Pancreas (tissue), 10 donors: ENCODE measurements around the gene SLC24A3. TPM values are rescaled to one million over a fixed set of nuclear protein-coding genes. Genes with fewer than 3 reads are reported as not detected.
A peak's percentile ranks its signal among the peaks of the same experiment; 100 is the strongest.

Experiments used
- ATAC-seq, 4 donors: fragments of 200-7000 bp; cut with Tn5 transposase; one replicate each; pipeline versions ENCODE4 v1.8.0 to v1.9.1; 2020; ENCODE audit warnings: mild to moderate bottlenecking in 4 of 4, moderate library complexity in 4 of 4
- DNase-seq, 6 donors: peaks; one replicate each; pipeline ENCODE4 v3.0.0-alpha.2; 2020
- FAIRE-seq: peaks from 2 replicates; lab custom pipeline; 2012; peaks lifted over from hg19 to GRCh38; lab: Jason Lieb, UNC
- H3K27ac ChIP-seq, 4 donors: fragments of 200-600 bp; sonication (generic); 1 replicate in 3 of 4; 2 replicates in 1 of 4; pipeline versions ENCODE4 v1.5.0 to v1.8.0; 2020
- H3K27me3 ChIP-seq, 4 donors: fragments of 200-600 bp; one replicate each; pipeline ENCODE4 v1.8.0; 2021
- H3K36me3 ChIP-seq, 3 donors: fragments of 200-600 bp; sonication (generic) in 1 of 3; one replicate each; pipeline versions ENCODE4 v1.5.0 to v1.8.0; 2020 to 2021
- H3K4me1 ChIP-seq, 3 donors: fragments of 200-600 bp; one replicate each; pipeline ENCODE4 v1.8.0; 2021
- H3K4me3 ChIP-seq, 4 donors: fragments of 200-600 bp; sonication (generic) in 2 of 4; one replicate each; pipeline versions ENCODE4 v1.5.0 to v1.8.0; 2020 to 2021
- H3K9me3 ChIP-seq, 4 donors: fragments of 200-600 bp; one replicate each; pipeline ENCODE4 v1.8.0; 2021
- WGBS, 2 donors: extraction: QIAGEN DNeasy Blood & Tissue Kit; methylation state at CpG; one replicate each; pipeline ENCODE4 v1.1.7; 2013; 5-methylcytosine and 5-hydroxymethylcytosine counted together
- intact Hi-C, 3 donors: fragments of 100-400 bp; cut with DNase I; formaldehyde crosslinking; loops; one replicate each; pipeline versions ENCODE4 v1.11.1 to v1.14.2; 2022
- polyA plus RNA-seq, 2 donors: library from polyadenylated mRNA; stranded (reverse); fragments of 200-250 nt; gene quantifications; one replicate each; pipeline ENCODE4 v1.2.3, GENCODE V29; 2013
- total RNA-seq, 6 donors: library from RNA; stranded (reverse); fragmentation: NEBNext Ultra II Directional in 4 of 6; extraction: Animal tissue kit (Norgen Biotek cat#: 25700) in 4 of 6; gene quantifications; one replicate each; pipeline versions ENCODE4 v1.2.1 to v1.2.4, GENCODE V29; 2021 to 2023
- TF ChIP-seq, protein P1 (sequence below), 4 donors: fragments of 200-600 bp; sonication (generic) in 3 of 4; IDR thresholded peaks; one replicate each; pipeline versions ENCODE4 v1.5.0 to v1.8.0; 2021; ENCODE audit warnings: antibody characterized with exemption in 4 of 4
- donor health status: healthy with polysubstance abuse.
- donor health status: DM: no; HTN: no; CAD: no; lungs with moderate emphysema.
- donor health status: DM: no; HTN: no; CAD: no.
- donor health status: control.
- donor health status: control.
- donor health status: Bipolar disorder and iron deficiency.
- donor health status: DM: yes; HTN: yes; CAD: no.
- donor health status: DM: no; HTN: no; CAD: no.
- donor health status: DM: no; HTN: no; CAD: no.
- donor health status: DM: yes; HTN: yes; CAD: no.

The SLC24A3 gene
- total and polyA plus RNA-seq, 8 donors: 0.28 to 0.87 (median 0.49) TPM

- intact Hi-C loops: no loop called here
- peak in 2 of 4 donors; percentile 57 to 59 for ATAC-seq
- no peaks in the 10 kb centered on the region for H3K36me3 ChIP-seq
- H3K4me3 ChIP-seq: no peak overlapping the region
- H3K9me3 ChIP-seq: no peaks in the 10 kb centered on the region
- WGBS, 2 donors: 71 to 83% methylated on average over 4 of the region's 4 CpGs
- TF ChIP-seq, protein P1, sequence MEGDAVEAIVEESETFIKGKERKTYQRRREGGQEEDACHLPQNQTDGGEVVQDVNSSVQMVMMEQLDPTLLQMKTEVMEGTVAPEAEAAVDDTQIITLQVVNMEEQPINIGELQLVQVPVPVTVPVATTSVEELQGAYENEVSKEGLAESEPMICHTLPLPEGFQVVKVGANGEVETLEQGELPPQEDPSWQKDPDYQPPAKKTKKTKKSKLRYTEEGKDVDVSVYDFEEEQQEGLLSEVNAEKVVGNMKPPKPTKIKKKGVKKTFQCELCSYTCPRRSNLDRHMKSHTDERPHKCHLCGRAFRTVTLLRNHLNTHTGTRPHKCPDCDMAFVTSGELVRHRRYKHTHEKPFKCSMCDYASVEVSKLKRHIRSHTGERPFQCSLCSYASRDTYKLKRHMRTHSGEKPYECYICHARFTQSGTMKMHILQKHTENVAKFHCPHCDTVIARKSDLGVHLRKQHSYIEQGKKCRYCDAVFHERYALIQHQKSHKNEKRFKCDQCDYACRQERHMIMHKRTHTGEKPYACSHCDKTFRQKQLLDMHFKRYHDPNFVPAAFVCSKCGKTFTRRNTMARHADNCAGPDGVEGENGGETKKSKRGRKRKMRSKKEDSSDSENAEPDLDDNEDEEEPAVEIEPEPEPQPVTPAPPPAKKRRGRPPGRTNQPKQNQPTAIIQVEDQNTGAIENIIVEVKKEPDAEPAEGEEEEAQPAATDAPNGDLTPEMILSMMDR (IDR thresholded peaks at IDR 0.05): no peak
- no peak for DNase-seq
- H3K27ac ChIP-seq: no peak overlapping the region
- FAIRE-seq: no peak
- H3K4me1 ChIP-seq: peaks cover 0 to 3% (median 0%) of the 10 kb centered on the region in 3 donors
- no peaks in the 10 kb centered on the region for H3K27me3 ChIP-seq
Measured at GRCh38 chr20:19737025-19737424, 524.6 kb downstream of the SLC24A3 start.

GRCh38 chr20:19738951-19739350, 526.5 kb downstream of the SLC24A3 start:
- no peaks in the 10 kb centered on the region for H3K36me3 ChIP-seq
- intact Hi-C loops: no loop called here
- FAIRE-seq (no peak), DNase-seq (no peak), ATAC-seq (no peak)
- WGBS, 2 donors: 73 to 80% methylated on average over 5 of the region's 5 CpGs
- peaks cover 0 to 3% (median 0%) of the 10 kb centered on the region in 3 donors for H3K4me1 ChIP-seq
- no peaks in the 10 kb centered on the region for H3K9me3 ChIP-seq
- no peaks in the 10 kb centered on the region for H3K27me3 ChIP-seq
- TF ChIP-seq, protein P1 (IDR thresholded peaks at IDR 0.05): no peak
- H3K4me3 ChIP-seq: no peak overlapping the region
- no peak overlapping the region for H3K27ac ChIP-seq

DNA sequence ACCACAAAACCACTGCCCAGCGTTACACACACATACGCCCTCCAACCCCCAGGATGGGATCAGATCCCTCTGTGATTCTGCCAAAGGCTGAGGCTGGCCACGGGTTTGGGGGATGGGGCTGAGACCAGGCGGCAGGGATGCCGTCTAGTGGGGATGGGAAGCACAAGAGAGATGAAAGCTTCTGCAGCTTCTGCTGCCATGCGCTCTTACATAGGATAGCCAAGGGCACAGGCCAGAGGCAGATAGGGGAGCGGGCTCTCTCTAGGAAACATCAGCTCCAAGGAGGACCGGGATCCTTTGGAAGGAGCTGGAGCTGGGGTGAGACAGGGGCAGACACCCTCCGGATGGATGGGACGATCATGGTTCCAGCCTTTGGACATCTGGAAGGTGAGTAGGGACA, 526.9 kb downstream of the SLC24A3 start:
- no peak for ATAC-seq
- Histone ChIP-seq H3K36me3 (no peaks in the 10 kb centered on the region), H3K27ac (no peak overlapping the region), H3K27me3 (no peaks in the 10 kb centered on the region), H3K9me3 (no peaks in the 10 kb centered on the region), H3K4me1 (peaks cover 0 to 3% (median 0%) of the 10 kb centered on the region in 3 donors), H3K4me3 (no peak overlapping the region)
- intact Hi-C loops: no loop called here
- no peak for FAIRE-seq
- 83 to 89% methylated on average over 10 of the region's 10 CpGs for WGBS, 2 donors
- TF ChIP-seq, protein P1 (IDR thresholded peaks at IDR 0.05): no peak
- DNase-seq: no peak

DNA sequence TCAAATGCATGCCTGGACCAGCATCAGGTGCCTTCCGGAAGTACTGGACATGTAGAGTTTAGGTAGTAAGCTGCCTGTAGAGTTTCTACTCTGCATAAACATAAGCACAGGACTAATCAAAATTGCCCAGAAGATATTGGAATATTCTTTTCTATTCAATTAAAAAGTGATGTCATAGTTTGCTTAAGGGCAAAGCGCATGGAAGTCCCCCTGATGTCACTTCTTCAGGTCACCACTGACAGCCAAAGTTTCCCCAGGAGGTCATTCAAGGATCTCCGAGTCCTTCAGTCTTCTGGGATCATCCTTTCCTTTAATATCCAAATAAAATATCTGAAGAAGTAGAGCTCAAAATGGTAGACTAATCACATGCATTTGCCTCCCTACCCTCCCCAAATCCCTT, 528.1 kb downstream of the SLC24A3 start:
- FAIRE-seq: no peak
- no peaks in the 10 kb centered on the region for H3K36me3 ChIP-seq
- no peak overlapping the region for H3K4me3 ChIP-seq
- no peak for DNase-seq
- WGBS, 2 donors: 66 to 72% methylated on average over 3 of the region's 3 CpGs
- intact Hi-C loops: loop anchor here in 1 of 3 donors (10.0 kb wide), 1 partner anchor 46 kb away; no protein-coding TSS in a partner anchor
- ATAC-seq: no peak
- peaks cover 0 to 3% (median 0%) of the 10 kb centered on the region in 3 donors for H3K4me1 ChIP-seq
- no peak overlapping the region for H3K27ac ChIP-seq
- TF ChIP-seq, protein P1 (IDR thresholded peaks at IDR 0.05): no peak
- H3K9me3 ChIP-seq: no peaks in the 10 kb centered on the region
- H3K27me3 ChIP-seq: no peaks in the 10 kb centered on the region

DNA sequence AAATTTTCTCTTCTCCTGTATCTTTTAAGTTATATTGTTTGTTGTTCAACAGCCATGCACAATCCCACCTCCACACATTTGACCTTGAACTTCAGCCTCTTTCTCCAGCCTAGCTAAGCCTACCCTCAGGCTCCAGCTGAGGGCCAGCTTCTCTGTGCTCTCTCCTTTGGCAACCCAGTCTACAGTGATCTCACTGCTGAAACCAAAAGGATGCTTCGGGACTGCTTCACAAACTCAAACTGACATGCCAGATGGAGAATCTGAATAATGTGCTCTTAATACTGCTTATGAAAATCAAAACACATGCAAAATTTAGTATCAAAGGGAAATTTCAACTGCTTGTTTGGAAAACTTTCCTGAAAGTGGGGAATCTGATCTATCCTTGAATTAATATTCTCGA, 529.5 kb downstream of the SLC24A3 start:
- WGBS, 2 donors: 73 to 81% methylated on average over 2 of the region's 2 CpGs
- H3K9me3 ChIP-seq: no peaks in the 10 kb centered on the region
- no peaks in the 10 kb centered on the region for H3K27me3 ChIP-seq
- TF ChIP-seq, protein P1 (IDR thresholded peaks at IDR 0.05): no peak
- ATAC-seq: no peak
- no peak overlapping the region for H3K27ac ChIP-seq
- intact Hi-C loops: loop anchor here in 1 of 3 donors (10.0 kb wide), 1 partner anchor 47 kb away; no protein-coding TSS in a partner anchor
- H3K4me3 ChIP-seq: no peak overlapping the region
- no peaks in the 10 kb centered on the region for H3K4me1 ChIP-seq
- FAIRE-seq: no peak
- no peaks in the 10 kb centered on the region for H3K36me3 ChIP-seq
- no peak for DNase-seq
